Measurements from ENCODE around the gene LGR5.

LGR5 gene

GRCh38 chr12:71439613-71440344, at the start of gene LGR5:
LGR5 (plus strand) TSS chr12:71439798; CDS start chr12:71440081, 283 bp downstream.
- Histone ChIP-seq H3K9ac (ENCODE audit: low read depth in 1 of 2, low read length in 2 of 2) (no peak within 1 kb of the TSS), H3K4me1 (ENCODE audit: control insufficient read depth in 2 of 2, insufficient read depth in 2 of 2, low read length in 2 of 2) (peaks cover 17 to 18% of the 10 kb centered on the region in 2 donors), H3K27me3 (ENCODE audit: control insufficient read depth in 2 of 2, insufficient read depth in 2 of 2, low read length in 2 of 2) (peaks cover 13 to 30% of the 10 kb centered on the region in 2 donors), H3K27ac (ENCODE audit: low read depth in 2 of 2, low read length in 2 of 2) (peak within 1 kb of the TSS in 1 of 2 donors; percentile 9), H3K9me3 (ENCODE audit: control insufficient read depth in 2 of 2, low read length in 2 of 2) (peaks cover 0 to 2% of the 10 kb centered on the region in 2 donors), H3K4me3 (ENCODE audit: low read length in 2 of 2) (peak within 1 kb of the TSS; percentile 58 to 64), H3K36me3 (ENCODE audit: control insufficient read depth in 2 of 2, insufficient read depth in 2 of 2, low read length in 2 of 2) (no peaks in the 10 kb centered on the region)

- no peak overlapping the region for H3K27ac ChIP-seq (ENCODE audit: low read depth in 2 of 2, low read length in 2 of 2)
- H3K4me1 ChIP-seq (ENCODE audit: control insufficient read depth in 2 of 2, insufficient read depth in 2 of 2, low read length in 2 of 2), result no peaks in the 10 kb centered on the region
- H3K36me3 ChIP-seq (ENCODE audit: control insufficient read depth in 2 of 2, insufficient read depth in 2 of 2, low read length in 2 of 2), result no peaks in the 10 kb centered on the region
- no peak overlapping the region for H3K9ac ChIP-seq (ENCODE audit: low read depth in 1 of 2, low read length in 2 of 2)
- H3K4me3 ChIP-seq (ENCODE audit: low read length in 2 of 2), result no peak overlapping the region
- no peaks in the 10 kb centered on the region for H3K27me3 ChIP-seq (ENCODE audit: control insufficient read depth in 2 of 2, insufficient read depth in 2 of 2, low read length in 2 of 2)
- H3K9me3 ChIP-seq (ENCODE audit: control insufficient read depth in 2 of 2, low read length in 2 of 2), result no peaks in the 10 kb centered on the region
Observed at GRCh38 chr12:71392521-71393145, 47.0 kb upstream of the LGR5 start.

- Histone ChIP-seq H3K9me3 (ENCODE audit: control insufficient read depth in 2 of 2, low read length in 2 of 2) (no peaks in the 10 kb centered on the region), H3K4me1 (ENCODE audit: control insufficient read depth in 2 of 2, insufficient read depth in 2 of 2, low read length in 2 of 2) (no peaks in the 10 kb centered on the region), H3K27me3 (ENCODE audit: control insufficient read depth in 2 of 2, insufficient read depth in 2 of 2, low read length in 2 of 2) (no peaks in the 10 kb centered on the region), H3K27ac (ENCODE audit: low read depth in 2 of 2, low read length in 2 of 2) (no peak overlapping the region), H3K4me3 (ENCODE audit: low read length in 2 of 2) (no peak overlapping the region), H3K36me3 (ENCODE audit: control insufficient read depth in 2 of 2, insufficient read depth in 2 of 2, low read length in 2 of 2) (no peaks in the 10 kb centered on the region), H3K9ac (ENCODE audit: low read depth in 1 of 2, low read length in 2 of 2) (no peak overlapping the region)
Observed at GRCh38 chr12:71393625-71394024, 46.0 kb upstream of the LGR5 start.

GRCh38 chr12:71397433-71397954, 42.1 kb upstream of the LGR5 start:
- H3K9me3 ChIP-seq (ENCODE audit: control insufficient read depth in 2 of 2, low read length in 2 of 2), result no peaks in the 10 kb centered on the region
- no peaks in the 10 kb centered on the region for H3K27me3 ChIP-seq (ENCODE audit: control insufficient read depth in 2 of 2, insufficient read depth in 2 of 2, low read length in 2 of 2)
- H3K4me3 ChIP-seq (ENCODE audit: low read length in 2 of 2), result no peak overlapping the region
- H3K4me1 ChIP-seq (ENCODE audit: control insufficient read depth in 2 of 2, insufficient read depth in 2 of 2, low read length in 2 of 2), result no peaks in the 10 kb centered on the region
- no peak overlapping the region for H3K9ac ChIP-seq (ENCODE audit: low read depth in 1 of 2, low read length in 2 of 2)
- H3K27ac ChIP-seq (ENCODE audit: low read depth in 2 of 2, low read length in 2 of 2), result no peak overlapping the region
- no peaks in the 10 kb centered on the region for H3K36me3 ChIP-seq (ENCODE audit: control insufficient read depth in 2 of 2, insufficient read depth in 2 of 2, low read length in 2 of 2)

- no peaks in the 10 kb centered on the region for H3K4me1 ChIP-seq (ENCODE audit: control insufficient read depth in 2 of 2, insufficient read depth in 2 of 2, low read length in 2 of 2)
- H3K27me3 ChIP-seq (ENCODE audit: control insufficient read depth in 2 of 2, insufficient read depth in 2 of 2, low read length in 2 of 2), result no peaks in the 10 kb centered on the region
- H3K9me3 ChIP-seq (ENCODE audit: control insufficient read depth in 2 of 2, low read length in 2 of 2), result no peaks in the 10 kb centered on the region
- no peak overlapping the region for H3K9ac ChIP-seq (ENCODE audit: low read depth in 1 of 2, low read length in 2 of 2)
- H3K4me3 ChIP-seq (ENCODE audit: low read length in 2 of 2), result no peak overlapping the region
- no peak overlapping the region for H3K27ac ChIP-seq (ENCODE audit: low read depth in 2 of 2, low read length in 2 of 2)
- H3K36me3 ChIP-seq (ENCODE audit: control insufficient read depth in 2 of 2, insufficient read depth in 2 of 2, low read length in 2 of 2), result no peaks in the 10 kb centered on the region
Observed at GRCh38 chr12:71399197-71399596, 40.4 kb upstream of the LGR5 start.

GRCh38 chr12:71400481-71400880, 39.1 kb upstream of the LGR5 start:
- no peak overlapping the region for H3K4me3 ChIP-seq (ENCODE audit: low read length in 2 of 2)
- H3K27me3 ChIP-seq (ENCODE audit: control insufficient read depth in 2 of 2, insufficient read depth in 2 of 2, low read length in 2 of 2), result no peaks in the 10 kb centered on the region
- no peak overlapping the region for H3K9ac ChIP-seq (ENCODE audit: low read depth in 1 of 2, low read length in 2 of 2)
- H3K27ac ChIP-seq (ENCODE audit: low read depth in 2 of 2, low read length in 2 of 2), result no peak overlapping the region
- no peaks in the 10 kb centered on the region for H3K36me3 ChIP-seq (ENCODE audit: control insufficient read depth in 2 of 2, insufficient read depth in 2 of 2, low read length in 2 of 2)
- no peaks in the 10 kb centered on the region for H3K4me1 ChIP-seq (ENCODE audit: control insufficient read depth in 2 of 2, insufficient read depth in 2 of 2, low read length in 2 of 2)
- H3K9me3 ChIP-seq (ENCODE audit: control insufficient read depth in 2 of 2, low read length in 2 of 2), result no peaks in the 10 kb centered on the region

GRCh38 chr12:71405884-71406283, 33.7 kb upstream of the LGR5 start:
- Histone ChIP-seq H3K4me1 (ENCODE audit: control insufficient read depth in 2 of 2, insufficient read depth in 2 of 2, low read length in 2 of 2) (no peaks in the 10 kb centered on the region), H3K36me3 (ENCODE audit: control insufficient read depth in 2 of 2, insufficient read depth in 2 of 2, low read length in 2 of 2) (no peaks in the 10 kb centered on the region), H3K27me3 (ENCODE audit: control insufficient read depth in 2 of 2, insufficient read depth in 2 of 2, low read length in 2 of 2) (no peaks in the 10 kb centered on the region), H3K9me3 (ENCODE audit: control insufficient read depth in 2 of 2, low read length in 2 of 2) (peaks cover 0 to 3% of the 10 kb centered on the region in 2 donors), H3K4me3 (ENCODE audit: low read length in 2 of 2) (no peak overlapping the region), H3K9ac (ENCODE audit: low read depth in 1 of 2, low read length in 2 of 2) (no peak overlapping the region), H3K27ac (ENCODE audit: low read depth in 2 of 2, low read length in 2 of 2) (no peak overlapping the region)

GRCh38 chr12:71407732-71408131, 31.9 kb upstream of the LGR5 start:
- H3K36me3 ChIP-seq (ENCODE audit: control insufficient read depth in 2 of 2, insufficient read depth in 2 of 2, low read length in 2 of 2), result no peaks in the 10 kb centered on the region
- H3K4me3 ChIP-seq (ENCODE audit: low read length in 2 of 2), result no peak overlapping the region
- no peaks in the 10 kb centered on the region for H3K4me1 ChIP-seq (ENCODE audit: control insufficient read depth in 2 of 2, insufficient read depth in 2 of 2, low read length in 2 of 2)
- no peak overlapping the region for H3K27ac ChIP-seq (ENCODE audit: low read depth in 2 of 2, low read length in 2 of 2)
- peaks cover 0 to 3% of the 10 kb centered on the region in 2 donors for H3K9me3 ChIP-seq (ENCODE audit: control insufficient read depth in 2 of 2, low read length in 2 of 2)
- H3K27me3 ChIP-seq (ENCODE audit: control insufficient read depth in 2 of 2, insufficient read depth in 2 of 2, low read length in 2 of 2), result no peaks in the 10 kb centered on the region
- H3K9ac ChIP-seq (ENCODE audit: low read depth in 1 of 2, low read length in 2 of 2), result no peak overlapping the region

GRCh38 chr12:71410844-71411243, 28.8 kb upstream of the LGR5 start:
- H3K27me3 ChIP-seq (ENCODE audit: control insufficient read depth in 2 of 2, insufficient read depth in 2 of 2, low read length in 2 of 2), result no peaks in the 10 kb centered on the region
- no peaks in the 10 kb centered on the region for H3K36me3 ChIP-seq (ENCODE audit: control insufficient read depth in 2 of 2, insufficient read depth in 2 of 2, low read length in 2 of 2)
- H3K4me3 ChIP-seq (ENCODE audit: low read length in 2 of 2), result no peak overlapping the region
- H3K9me3 ChIP-seq (ENCODE audit: control insufficient read depth in 2 of 2, low read length in 2 of 2), result peaks cover 0 to 3% of the 10 kb centered on the region in 2 donors
- no peaks in the 10 kb centered on the region for H3K4me1 ChIP-seq (ENCODE audit: control insufficient read depth in 2 of 2, insufficient read depth in 2 of 2, low read length in 2 of 2)
- no peak overlapping the region for H3K9ac ChIP-seq (ENCODE audit: low read depth in 1 of 2, low read length in 2 of 2)
- H3K27ac ChIP-seq (ENCODE audit: low read depth in 2 of 2, low read length in 2 of 2), result no peak overlapping the region

GRCh38 chr12:71411635-71412034, 28.0 kb upstream of the LGR5 start:
- no peaks in the 10 kb centered on the region for H3K27me3 ChIP-seq (ENCODE audit: control insufficient read depth in 2 of 2, insufficient read depth in 2 of 2, low read length in 2 of 2)
- no peak overlapping the region for H3K9ac ChIP-seq (ENCODE audit: low read depth in 1 of 2, low read length in 2 of 2)
- no peak overlapping the region for H3K4me3 ChIP-seq (ENCODE audit: low read length in 2 of 2)
- H3K9me3 ChIP-seq (ENCODE audit: control insufficient read depth in 2 of 2, low read length in 2 of 2), result peaks cover 0 to 3% of the 10 kb centered on the region in 2 donors
- no peaks in the 10 kb centered on the region for H3K36me3 ChIP-seq (ENCODE audit: control insufficient read depth in 2 of 2, insufficient read depth in 2 of 2, low read length in 2 of 2)
- H3K27ac ChIP-seq (ENCODE audit: low read depth in 2 of 2, low read length in 2 of 2), result no peak overlapping the region
- H3K4me1 ChIP-seq (ENCODE audit: control insufficient read depth in 2 of 2, insufficient read depth in 2 of 2, low read length in 2 of 2), result no peaks in the 10 kb centered on the region
